GM21360 (cell line): ENCODE measurements around the gene CA12.
"Not testable (repeated sequence)": the region's sequence is repeated elsewhere in the genome, so short reads cannot be mapped to it uniquely, and the experiment has no call there.

Source experiments
- ATAC-seq: cut with Tn5 transposase; IDR thresholded peaks from one replicate; pipeline ENCODE4 v1.9.1; 2021; ENCODE audit warnings: mild to moderate bottlenecking, moderate library complexity; ENCODE audit not compliant: unreplicated experiment

Gene CA12

DNA sequence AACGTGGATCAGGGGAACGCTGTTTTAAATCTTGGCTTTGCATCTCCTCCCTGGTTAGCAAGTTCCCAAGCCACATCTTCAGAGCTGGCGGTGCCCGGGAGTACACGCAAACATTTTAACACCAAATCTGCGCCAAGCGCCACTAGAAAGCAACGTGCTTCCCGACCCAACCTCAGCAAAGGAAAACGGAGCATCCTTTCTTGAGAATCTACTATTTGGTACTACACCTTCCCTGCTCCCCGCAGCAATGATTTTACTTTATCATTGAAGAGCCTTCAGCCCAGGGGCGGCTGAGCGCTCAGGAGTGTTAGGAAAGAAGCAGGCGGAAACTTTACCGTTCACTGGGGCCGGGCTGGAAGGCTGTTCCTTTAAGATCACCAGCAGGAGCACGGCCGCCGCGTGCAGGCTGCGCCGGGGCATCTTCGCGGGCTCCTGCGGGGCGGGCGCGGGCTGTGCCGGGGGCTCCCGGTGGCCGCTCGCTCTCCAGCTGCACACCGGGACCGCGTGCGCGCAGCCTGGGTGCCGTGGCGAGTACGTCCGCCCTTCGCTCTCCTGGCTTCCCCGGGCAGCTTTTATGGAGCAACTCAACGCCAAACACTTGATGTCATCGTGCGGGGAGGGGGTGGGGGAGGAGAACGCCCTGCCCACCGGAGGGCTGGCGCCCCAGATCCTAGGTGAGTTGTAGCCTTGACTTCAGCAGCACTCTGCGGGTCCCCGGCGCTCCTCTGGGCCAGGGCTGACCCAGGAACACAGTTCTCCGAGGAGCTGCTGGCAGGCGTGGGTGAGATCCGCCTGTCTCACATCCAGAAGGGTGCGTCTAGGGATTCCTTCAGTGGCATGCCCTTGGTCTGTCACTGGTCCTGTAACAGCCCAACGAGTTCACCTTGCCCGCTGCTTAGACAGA, at the start of gene CA12:
CA12 (minus strand) TSS at position 546 of the 904 bp plus-strand sequence; CDS start at position 420, 126 bp downstream.
- no peak for ATAC-seq

DNA sequence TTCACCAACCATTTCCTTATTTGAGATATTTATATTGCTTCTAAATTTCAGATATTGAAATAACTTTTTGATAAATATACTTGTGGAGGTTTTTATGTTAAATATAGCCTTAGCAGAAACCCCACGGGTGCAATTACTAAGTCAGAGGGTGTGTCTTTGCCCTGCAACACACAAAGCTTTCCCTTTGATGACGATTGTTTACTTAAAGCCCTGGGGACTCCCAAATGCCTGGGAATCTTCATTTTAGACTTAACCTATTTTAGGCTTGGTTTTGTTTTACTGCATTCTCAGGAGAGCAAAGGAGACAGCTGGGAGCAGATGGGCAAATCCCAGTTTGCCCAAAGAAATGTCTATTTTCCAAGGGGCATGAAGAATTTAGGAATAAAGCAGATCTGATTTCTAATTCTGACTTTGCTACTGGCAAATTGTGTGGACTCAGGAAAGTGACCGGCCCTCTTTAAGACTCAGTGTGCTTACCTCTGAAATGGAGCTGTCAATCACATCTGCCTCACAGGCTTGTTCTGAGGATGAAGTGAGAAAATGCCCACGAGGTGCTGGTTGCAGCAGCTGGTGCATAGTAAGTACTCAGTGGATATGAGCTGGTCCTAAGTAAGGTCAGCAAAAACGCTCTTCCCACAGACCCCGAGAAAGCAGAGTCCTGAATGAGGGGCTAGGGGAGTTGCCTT, 49.3 kb upstream of the CA12 start:
- no peak for ATAC-seq

DNA sequence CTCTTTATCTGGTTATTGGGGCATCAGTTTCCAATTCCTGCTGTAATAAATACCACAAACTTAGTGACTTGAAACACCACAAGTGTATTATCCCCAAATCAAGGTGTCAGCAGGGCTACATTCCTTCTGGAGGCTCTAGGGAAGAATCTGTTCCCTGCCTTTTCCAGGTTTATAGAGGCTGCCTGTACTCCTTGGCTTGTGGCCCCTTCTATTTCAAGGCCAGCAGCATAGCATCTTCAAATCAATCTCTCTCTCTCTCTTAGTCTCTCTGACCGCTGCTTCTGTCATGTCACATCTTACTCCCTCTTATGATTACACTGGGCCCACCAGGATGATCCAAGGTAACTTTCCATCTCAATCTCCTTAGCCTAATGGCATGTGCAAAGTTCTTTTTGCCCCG, 44.9 kb upstream of the CA12 start:
- ATAC-seq = no peak

DNA sequence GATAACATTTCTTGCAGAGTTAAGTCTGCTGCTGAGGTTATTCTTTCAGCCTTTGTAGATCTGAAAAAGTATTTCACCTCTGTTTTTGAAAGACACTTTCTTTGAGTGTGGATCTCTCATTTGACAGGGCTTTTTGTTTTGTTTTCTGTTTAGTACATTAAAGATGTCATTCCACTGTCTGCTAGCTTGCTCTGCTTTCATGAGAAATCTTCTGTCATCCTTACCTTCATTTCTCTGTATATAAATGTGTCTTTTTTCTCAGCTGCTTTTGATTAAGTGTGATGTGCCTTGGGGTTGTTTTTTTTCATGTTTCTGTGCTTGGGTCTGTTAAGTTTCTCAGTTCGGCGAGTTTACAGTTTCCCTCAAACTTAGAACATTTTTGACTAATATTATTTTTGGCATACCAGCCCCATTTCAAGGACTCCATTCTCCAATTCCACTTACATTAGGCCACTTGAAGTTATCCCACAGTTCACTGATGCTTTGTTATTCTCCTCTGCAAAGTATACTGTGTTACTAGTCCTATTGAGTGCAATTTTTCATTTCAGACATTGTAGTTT, 43.9 kb upstream of the CA12 start:
- ATAC-seq = no peak

GRCh38 chr15:63422891-63423590, 41.4 kb upstream of the CA12 start:
- ATAC-seq = no peak

DNA sequence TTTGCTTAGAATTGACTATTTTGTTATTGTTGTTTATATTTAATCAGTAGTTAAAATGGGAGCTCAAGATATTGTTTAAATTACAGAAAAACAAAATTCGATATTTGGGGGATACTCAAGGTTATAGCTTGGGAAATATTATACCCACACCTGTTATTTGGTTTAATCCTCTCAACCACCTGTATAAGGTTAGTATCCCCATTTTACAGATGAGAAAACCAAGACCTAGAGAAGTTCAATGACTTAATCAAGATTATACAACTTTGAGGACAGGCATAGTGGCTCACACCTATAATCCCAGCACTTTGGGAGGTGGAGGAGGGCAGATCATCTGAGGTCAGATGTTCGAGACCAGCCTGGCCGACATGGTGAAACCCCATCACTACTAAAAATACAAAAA, 39.8 kb upstream of the CA12 start:
- no peak for ATAC-seq

GRCh38 chr15:63420333-63420747, 38.7 kb upstream of the CA12 start:
- ATAC-seq = no peak

GRCh38 chr15:63418811-63419210, 37.2 kb upstream of the CA12 start:
- ATAC-seq = no peak

GRCh38 chr15:63417721-63418120, 36.1 kb upstream of the CA12 start:
- ATAC-seq = no peak

GRCh38 chr15:63417274-63417673, 35.6 kb upstream of the CA12 start:
- ATAC-seq = not testable (repeated sequence)

DNA sequence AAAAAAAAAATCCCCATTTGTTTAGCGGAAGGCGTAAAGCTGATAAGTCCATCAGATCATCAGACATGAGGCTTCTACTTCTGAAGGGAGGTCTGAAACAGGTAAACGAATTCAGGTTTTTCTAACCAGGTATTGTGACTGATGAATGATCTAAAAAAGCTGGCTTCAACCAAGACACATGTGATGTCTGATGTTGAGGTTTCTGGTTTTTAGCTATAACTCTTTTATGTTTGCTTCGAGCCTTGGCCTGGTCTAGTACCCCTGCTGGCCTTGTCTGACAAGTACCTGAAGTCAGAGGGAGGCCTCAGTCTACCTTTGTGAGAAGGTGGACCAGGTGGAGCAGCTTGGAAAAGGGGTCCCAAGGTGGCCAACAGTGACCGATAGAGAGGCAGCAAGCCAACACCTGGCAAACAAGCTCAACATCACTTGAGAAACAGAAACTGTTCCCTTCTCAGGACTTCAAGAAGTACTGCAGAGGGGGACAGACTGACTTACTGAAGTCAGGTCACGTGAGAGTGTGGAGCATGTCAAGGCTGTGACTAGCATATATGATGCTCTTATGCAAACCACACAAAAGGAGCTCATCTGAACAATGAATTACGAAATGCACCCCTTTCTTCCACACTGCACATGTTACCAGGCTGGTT, 33.0 kb upstream of the CA12 start:
- no peak for ATAC-seq

GRCh38 chr15:63412551-63412950, 30.9 kb upstream of the CA12 start:
- ATAC-seq = no peak

DNA sequence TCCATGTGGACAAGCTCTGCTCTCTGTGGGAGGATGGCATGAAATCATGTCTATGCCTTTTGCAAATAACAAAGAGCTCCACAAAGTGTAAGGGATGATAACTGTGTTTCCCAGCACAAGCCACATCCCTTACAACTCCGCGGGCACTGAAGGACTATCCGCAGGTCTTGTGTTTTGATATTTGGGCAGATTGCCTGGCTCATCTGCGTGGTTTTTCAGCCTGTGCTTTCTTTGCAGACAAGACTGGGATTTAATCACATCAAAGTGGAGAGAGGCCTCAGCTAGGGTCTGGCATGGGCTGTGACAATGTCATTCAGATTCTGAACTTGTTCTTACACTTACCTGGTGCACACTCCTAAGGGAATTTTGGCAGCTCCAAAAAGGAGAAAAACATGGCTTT, 30.2 kb upstream of the CA12 start:
- no peak for ATAC-seq

DNA sequence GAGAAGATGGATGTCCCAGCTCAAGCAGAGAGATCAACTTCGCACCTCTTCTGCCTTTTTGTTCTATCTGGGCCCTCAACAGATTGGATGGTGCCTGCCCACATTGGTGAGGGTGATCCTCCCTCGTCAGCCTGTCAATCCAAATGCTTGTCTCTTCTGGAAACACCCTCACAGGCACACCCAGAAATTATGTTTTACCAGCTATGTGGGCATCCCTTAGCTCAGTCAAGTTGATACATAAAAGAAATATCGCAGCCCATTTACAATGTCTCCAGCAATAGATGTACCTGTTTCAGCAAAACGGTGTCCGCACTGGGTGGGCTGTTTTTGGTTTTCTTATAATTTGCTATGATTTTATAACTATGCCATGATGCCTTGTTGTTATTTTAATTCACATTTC, 27.5 kb upstream of the CA12 start:
- ATAC-seq = no peak

GRCh38 chr15:63408524-63408923, 26.9 kb upstream of the CA12 start:
- ATAC-seq = no peak

- no peak for ATAC-seq
These were observed 26.0 kb upstream of the CA12 start for GRCh38 chr15:63407612-63408011.

GRCh38 chr15:63405683-63406390, 24.2 kb upstream of the CA12 start:
- no peak for ATAC-seq

DNA sequence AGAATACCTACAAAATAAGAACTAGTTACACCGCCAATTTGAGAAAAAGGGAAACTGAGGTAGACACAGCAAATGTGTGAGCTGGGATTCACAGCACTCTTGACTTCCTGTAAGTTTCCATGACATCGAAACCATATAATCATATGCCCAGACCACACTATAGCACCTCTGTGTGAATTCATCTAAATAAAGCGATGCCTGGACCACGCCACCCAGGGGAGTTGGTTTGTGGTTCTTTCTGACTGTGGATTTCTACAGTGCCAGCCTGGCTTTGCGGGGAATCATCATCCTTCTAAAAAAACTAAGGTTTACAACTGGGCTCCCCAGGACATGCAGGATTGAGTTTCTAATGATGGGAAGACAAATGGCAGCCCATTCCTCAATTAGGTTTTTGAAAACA, 23.5 kb upstream of the CA12 start:
- ATAC-seq = no peak

DNA sequence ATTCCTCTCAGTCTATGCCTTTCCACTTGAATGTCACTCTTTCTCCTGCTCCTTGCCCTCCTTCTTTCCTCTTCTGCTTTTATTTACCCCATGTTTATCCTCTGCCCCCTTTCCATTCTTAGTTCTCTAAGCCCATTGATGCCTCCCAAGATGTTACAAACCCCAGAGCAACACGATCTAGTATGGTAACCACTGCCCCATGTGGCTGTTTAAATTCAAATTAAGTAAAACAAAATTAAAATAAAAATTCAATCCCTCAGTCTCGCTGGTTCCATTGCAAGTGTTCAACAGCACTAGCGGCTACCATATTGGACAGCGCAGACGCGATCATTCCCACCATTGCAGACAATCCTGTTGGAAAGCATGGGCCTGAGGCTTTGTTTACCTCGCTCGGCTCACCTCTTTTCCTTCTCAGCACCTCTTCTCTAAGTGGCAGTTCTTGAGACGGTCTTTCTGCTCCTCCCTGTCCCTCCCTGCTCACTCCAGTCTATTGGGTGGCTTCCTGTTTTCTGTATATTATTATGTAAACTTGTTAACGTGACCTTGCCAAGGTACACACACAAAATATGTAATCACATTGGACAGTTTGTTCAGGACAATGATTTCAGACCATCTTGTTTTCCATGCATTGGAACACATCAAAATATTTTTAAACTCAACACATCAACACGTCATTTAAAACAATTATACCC, 21.8 kb upstream of the CA12 start:
- ATAC-seq = no peak
